Endothelial cell of umbilical vein (primary cell): Measurements from ENCODE around the gene TRAF7.

ENCODE experiments used
- CTCF ChIP-seq, 2 donors: IDR thresholded peaks; 1 replicate in 1 of 2; 2 replicates in 1 of 2; pipeline ENCODE4 v1.5.1; 2011; ENCODE audit warnings: low read length in 2 of 2, mild to moderate bottlenecking in 2 of 2, moderate library complexity in 2 of 2, control low read depth in 1 of 2, inconsistent platforms in 1 of 2, low read depth in 1 of 2; ENCODE audit not compliant: insufficient read depth in 1 of 2; ENCODE audit errors: extremely low read depth in 1 of 2
- EZH2 ChIP-seq: IDR thresholded peaks from 2 replicates; pipeline ENCODE4 v1.6.1; 2012; ENCODE audit warnings: borderline replicate concordance, low read depth, mild to moderate bottlenecking, moderate library complexity, low read length, inconsistent platforms; ENCODE audit not compliant: severe bottlenecking
- FOS ChIP-seq: IDR thresholded peaks from 2 replicates; pipeline ENCODE4 v1.6.1; 2011; ENCODE audit warnings: mild to moderate bottlenecking, low read length, moderate library complexity, borderline replicate concordance; ENCODE audit not compliant: insufficient read depth
- JUN ChIP-seq: IDR thresholded peaks from 2 replicates; pipeline ENCODE4 v1.6.1; 2011; ENCODE audit warnings: borderline replicate concordance, low read depth; ENCODE audit not compliant: insufficient read length, insufficient read depth
- MYC ChIP-seq: IDR thresholded peaks from one replicate; pipeline ENCODE4 v1.6.1; 2011; ENCODE audit warnings: mild to moderate bottlenecking, low read depth, low read length
- POLR2A ChIP-seq: IDR thresholded peaks from 2 replicates; pipeline ENCODE4 v1.6.1; 2012; ENCODE audit warnings: low read depth, mild to moderate bottlenecking, control low read depth, low read length

- no peak for TF ChIP-seq FOS
- TF ChIP-seq CTCF (IDR thresholded peaks at IDR 0.05; ENCODE audit: extremely low read depth in 1 of 2, insufficient read depth in 1 of 2, low read depth in 1 of 2, low read length in 2 of 2), result no peak
- no peak for TF ChIP-seq EZH2
- TF ChIP-seq POLR2A, result no peak
- no peak for TF ChIP-seq MYC
- TF ChIP-seq JUN, result no peak
Measured at GRCh38 chr16:2163211-2163881, 7.8 kb downstream of the TRAF7 start.
